Epidermal melanocyte (primary cell): ENCODE data around the gene GINS1.
"Not testable (repeated sequence)": the region's sequence is repeated elsewhere in the genome, so short reads cannot be mapped to it uniquely, and the experiment has no call there.

Experiments used
- DNase-seq: peaks from one replicate; pipeline ENCODE4 v3.0.0; 2011; ENCODE audit warnings: low spot score; ENCODE audit not compliant: insufficient read length

Gene GINS1

GRCh38 chr20:25389858-25390537 lies 17.5 kb upstream of the GINS1 start:
- no peak for DNase-seq

GRCh38 chr20:25390538-25391528 lies 16.6 kb upstream of the GINS1 start, which contains the start of gene ABHD12:
TSS of gene ABHD12 (minus strand) at chr20:25390835. CDS start at chr20:25390703, 132 bp downstream.
- DNase-seq = peak; percentile 96

GRCh38 chr20:25394276-25394675 lies 13.2 kb upstream of the GINS1 start:
- no peak for DNase-seq

- DNase-seq = no peak
These were observed 12.5 kb upstream of the GINS1 start for GRCh38 chr20:25394996-25395395.

GRCh38 chr20:25397096-25397495 lies 10.4 kb upstream of the GINS1 start:
- DNase-seq = no peak

GRCh38 chr20:25397821-25398220 lies 9.7 kb upstream of the GINS1 start:
- DNase-seq = no peak

- DNase-seq = peak; percentile 51
These were observed 9.0 kb upstream of the GINS1 start for GRCh38 chr20:25398376-25399036.

- no peak for DNase-seq
These were observed 8.4 kb upstream of the GINS1 start for GRCh38 chr20:25399037-25399430.

GRCh38 chr20:25400291-25400732 lies 7.2 kb upstream of the GINS1 start:
- DNase-seq = not testable (repeated sequence)

- DNase-seq = no peak
These were observed 4.9 kb upstream of the GINS1 start for GRCh38 chr20:25402583-25402982.

- DNase-seq = no peak
These were observed 686 bp downstream of the GINS1 start for GRCh38 chr20:25408170-25408547.

- no peak for DNase-seq
These were observed 1.4 kb downstream of the GINS1 start for GRCh38 chr20:25408890-25409289.

- no peak for DNase-seq
These were observed 11.3 kb downstream of the GINS1 start for GRCh38 chr20:25418776-25419175.

- no peak for DNase-seq
These were observed 13.6 kb downstream of the GINS1 start for GRCh38 chr20:25421102-25421501.

GRCh38 chr20:25422032-25422431 lies 14.6 kb downstream of the GINS1 start:
- DNase-seq = no peak

- no peak for DNase-seq
These were observed 17.1 kb downstream of the GINS1 start for GRCh38 chr20:25424536-25424935.

- DNase-seq = no peak
These were observed 29.7 kb downstream of the GINS1 start for GRCh38 chr20:25437153-25437581.

GRCh38 chr20:25439328-25439727 lies 31.9 kb downstream of the GINS1 start:
- no peak for DNase-seq

- no peak for DNase-seq
These were observed 37.1 kb downstream of the GINS1 start for GRCh38 chr20:25444556-25444955.

GRCh38 chr20:25447671-25448070 lies 40.2 kb downstream of the GINS1 start:
- DNase-seq = no peak

- DNase-seq = no peak
These were observed 44.9 kb downstream of the GINS1 start for GRCh38 chr20:25452333-25452732.
